HCT116 (cell line): ENCODE results near the gene SLC22A13. TPM values are rescaled to one million over a fixed set of nuclear protein-coding genes. Genes with fewer than 3 reads are reported as not detected.
"Not testable (repeated sequence)": the region's sequence is repeated elsewhere in the genome, so short reads cannot be mapped to it uniquely, and the experiment has no call there.

Source experiments
- ATAC-seq: fragments of 200-7000 bp; cut with Tn5 transposase; 2 replicates; pipeline ENCODE4 v1.9.1; 2020; ENCODE audit warnings: mild to moderate bottlenecking, moderate library complexity
- BruUV-seq: library from RNA; stranded (reverse); fragments of 400-500 nt; replicated peaks from 2 replicates; lab custom pipeline; 2021; lab: Mats Ljungman, UMichigan
- CTCF ChIA-PET: fragments of 300-600 bp; sonication (Branson Sonifier 250); formaldehyde crosslinking; loops from one replicate; lab custom pipeline; 2021; ENCODE audit warnings: antibody characterized with exemption; lab: Charles Lee
- POLR2A ChIA-PET: fragments of 300-600, 350-600 bp; sonication (Branson Sonifier 250); formaldehyde crosslinking; loops from one replicate; lab custom pipeline; 2021; ENCODE audit warnings: antibody characterized with exemption; lab: Charles Lee
- RAD21 ChIA-PET, 2 experiments: fragments of 300-600 bp; sonication (Branson Sonifier 250); formaldehyde crosslinking; loops; one replicate each; lab custom pipeline; 2023; ENCODE audit warnings: low total read pairs in 2 of 2; ENCODE audit not compliant: uncharacterized antibody in 2 of 2, unreplicated experiment in 2 of 2, low non-redundant PET in 1 of 2; lab: Charles Lee
- DNase-seq: peaks from one replicate; pipeline ENCODE4 v3.0.0-alpha.2; 2010; ENCODE audit warnings: low read depth, low spot score
- H2AFZ ChIP-seq: fragments of 200-600 bp; shearing (Covaris generic), sonication (generic); 2 replicates; pipeline ENCODE4 v1.6.1; 2017; ENCODE audit warnings: low read depth, mixed run types, mixed read lengths, antibody characterized with exemption, low read length; ENCODE audit not compliant: poor library complexity, severe bottlenecking
- H3K27ac ChIP-seq: 2 replicates; pipeline ENCODE4 v1.5.1; 2012; ENCODE audit warnings: low read depth, low read length
- H3K27me3 ChIP-seq: fragments of 200-600 bp; sonication (generic); 2 replicates; pipeline ENCODE4 v1.6.1; 2016; ENCODE audit warnings: mixed run types, low read length, mixed read lengths; ENCODE audit not compliant: insufficient read depth
- H3K36me3 ChIP-seq, 2 experiments: fragments of 200-500 bp in 1 of 2; fragments of 200-600 bp in 1 of 2; sonication (Bioruptor generic) in 1 of 2; sonication (generic) in 1 of 2; 2 replicates each; pipeline versions ENCODE4 v1.5.1 to v1.6.1; 2014 to 2016; ENCODE audit warnings: low read length in 2 of 2, inconsistent platforms in 1 of 2, mixed read lengths in 1 of 2, mixed run types in 1 of 2; ENCODE audit not compliant: insufficient read depth in 2 of 2, control insufficient read depth in 1 of 2
- H3K4me1 ChIP-seq, 2 experiments: fragments of 200-600 bp in 1 of 2; sonication (generic) in 1 of 2; 2 replicates each; pipeline versions ENCODE4 v1.5.1 to v1.6.1; 2012 to 2017; ENCODE audit warnings: low read length in 2 of 2, inconsistent platforms in 1 of 2, mild to moderate bottlenecking in 1 of 2, mixed read lengths in 1 of 2, mixed run types in 1 of 2, moderate library complexity in 1 of 2; ENCODE audit not compliant: insufficient read depth in 2 of 2, control insufficient read depth in 1 of 2
- H3K4me2 ChIP-seq: fragments of 200-600 bp; sonication (generic); 2 replicates; pipeline ENCODE4 v1.6.1; 2017; ENCODE audit warnings: mixed run types, low read length, mixed read lengths
- H3K4me3 ChIP-seq, 2 experiments: fragments of 200-600 bp in 1 of 2; sonication (generic) in 1 of 2; replicated peaks in 1 of 2; 2 replicates each; pipeline ENCODE4 v1.5.1; 2011 to 2016; ENCODE audit warnings: low read length in 2 of 2, control low read depth in 1 of 2, low read depth in 1 of 2, mild to moderate bottlenecking in 1 of 2, mixed read lengths in 1 of 2, mixed run types in 1 of 2
- H3K79me2 ChIP-seq: fragments of 200-600 bp; sonication (generic); 2 replicates; pipeline ENCODE4 v1.6.1; 2017; ENCODE audit warnings: mild to moderate bottlenecking, mixed run types, low read length, moderate library complexity, mixed read lengths; ENCODE audit not compliant: insufficient read depth
- H3K9ac ChIP-seq: fragments of 200-600 bp; sonication (generic); 2 replicates; pipeline ENCODE4 v1.6.1; 2016; ENCODE audit warnings: low read length, mixed read lengths
- H3K9me2 ChIP-seq: fragments of 200-600 bp; sonication (generic), shearing (Covaris generic); 2 replicates; pipeline ENCODE4 v1.6.1; 2017; ENCODE audit warnings: mixed run types, mild to moderate bottlenecking, moderate library complexity; ENCODE audit not compliant: insufficient read depth
- H3K9me3 ChIP-seq, 2 experiments: fragments of 200-500 bp in 1 of 2; fragments of 200-600 bp in 1 of 2; sonication (Bioruptor generic) in 1 of 2; sonication (generic) in 1 of 2; 2 replicates each; pipeline ENCODE4 v1.6.1; 2014 to 2017; ENCODE audit warnings: low read length in 2 of 2, mixed read lengths in 2 of 2, inconsistent platforms in 1 of 2, low read depth in 1 of 2, mild to moderate bottlenecking in 1 of 2, mixed run types in 1 of 2, moderate library complexity in 1 of 2; ENCODE audit not compliant: control insufficient read depth in 1 of 2, insufficient read depth in 1 of 2
- H4K20me1 ChIP-seq: fragments of 200-600 bp; sonication (generic), shearing (Covaris generic); 2 replicates; pipeline ENCODE4 v1.6.1; 2017; ENCODE audit warnings: mixed run types, mild to moderate bottlenecking, moderate library complexity; ENCODE audit not compliant: insufficient read depth
- CEBPB ChIP-seq: IDR thresholded peaks from 2 replicates; pipeline ENCODE4 v1.6.1; 2012; ENCODE audit warnings: low read depth
- EZH2 ChIP-seq: fragments of 200-600 bp; sonication (generic); IDR thresholded peaks from 2 replicates; pipeline ENCODE4 v1.6.1; 2017; ENCODE audit warnings: antibody characterized with exemption, mixed run types
- MAX ChIP-seq: IDR thresholded peaks from 2 replicates; pipeline ENCODE4 v1.6.1; 2012
- POLR2AphosphoS5 ChIP-seq: IDR thresholded peaks from 2 replicates; pipeline ENCODE4 v1.6.1; 2011; ENCODE audit warnings: mild to moderate bottlenecking, low read depth, low read length, moderate library complexity
- RAD21 ChIP-seq: IDR thresholded peaks from 2 replicates; pipeline ENCODE4 v1.6.1; 2012; ENCODE audit warnings: low read depth, mild to moderate bottlenecking
- SIN3A ChIP-seq: IDR thresholded peaks from 2 replicates; pipeline ENCODE4 v1.6.1; 2012; ENCODE audit warnings: low read depth
- SP1 ChIP-seq: IDR thresholded peaks from 2 replicates; pipeline ENCODE4 v1.6.1; 2012; ENCODE audit warnings: low read depth
- SRF ChIP-seq: IDR thresholded peaks from 2 replicates; pipeline ENCODE4 v1.6.1; 2012; ENCODE audit warnings: low read depth
- TCF7L2 ChIP-seq: IDR thresholded peaks from 2 replicates; pipeline ENCODE4 v1.7.0; 2011; ENCODE audit warnings: borderline replicate concordance, inconsistent platforms; ENCODE audit not compliant: insufficient read depth, insufficient read length; ENCODE audit errors: extremely low read depth
- ZFX ChIP-seq: fragments of 450-650 bp; IDR thresholded peaks from 2 replicates; pipeline ENCODE4 v1.6.1; 2017
- ZNF274 ChIP-seq: fragments of 200-500 bp; sonication (Bioruptor generic); IDR thresholded peaks from 2 replicates; pipeline ENCODE4 v1.6.1; 2014; ENCODE audit warnings: mild to moderate bottlenecking, low read depth, low read length, inconsistent platforms
- intact Hi-C: fragments of 100-400 bp; cut with micrococcal nuclease; formaldehyde crosslinking; loops from 2 replicates; pipeline ENCODE4 v1.10.0; 2022
- total RNA-seq: library from RNA; stranded (reverse); gene quantifications from one replicate; pipeline ENCODE4 v1.2.1, GENCODE V29; 2021; ENCODE audit not compliant: unreplicated experiment
- TF ChIP-seq, protein P1 (sequence below): IDR thresholded peaks from 2 replicates; pipeline ENCODE4 v1.6.1; 2012; ENCODE audit warnings: low read depth

The SLC22A13 gene
- total RNA-seq, 1 experiment from 2014 or later: 0.47 TPM

DNA sequence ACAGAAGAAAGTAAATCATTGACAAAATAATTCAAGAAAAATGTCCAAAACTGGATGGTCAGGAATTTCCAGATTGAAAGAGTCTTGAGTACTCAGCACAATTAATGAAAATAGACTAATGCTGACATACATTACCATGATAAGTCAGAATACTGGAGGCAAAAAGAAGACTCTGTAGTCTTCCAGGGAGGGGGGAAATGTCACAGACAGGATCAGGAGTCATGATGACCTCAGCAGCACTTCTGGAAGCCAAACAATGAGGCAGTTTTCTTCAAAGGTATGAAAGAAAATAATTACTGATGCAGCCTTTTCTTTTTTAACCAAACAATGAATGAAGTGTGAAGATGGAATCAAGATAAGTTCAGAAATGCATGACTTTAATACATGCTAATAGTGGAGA, 30.1 kb upstream of the SLC22A13 start:
- H2AFZ ChIP-seq: no peak overlapping the region
- H3K4me2 ChIP-seq: no peak overlapping the region
- H3K9ac ChIP-seq: no peak overlapping the region
- H3K36me3 ChIP-seq: peaks cover 0 to 3% of the 10 kb centered on the region in 2 experiments; a peak in 1 of 4 replicates
- TF ChIP-seq SRF: no peak
- no peak for TF ChIP-seq POLR2AphosphoS5
- TF ChIP-seq, protein P1, sequence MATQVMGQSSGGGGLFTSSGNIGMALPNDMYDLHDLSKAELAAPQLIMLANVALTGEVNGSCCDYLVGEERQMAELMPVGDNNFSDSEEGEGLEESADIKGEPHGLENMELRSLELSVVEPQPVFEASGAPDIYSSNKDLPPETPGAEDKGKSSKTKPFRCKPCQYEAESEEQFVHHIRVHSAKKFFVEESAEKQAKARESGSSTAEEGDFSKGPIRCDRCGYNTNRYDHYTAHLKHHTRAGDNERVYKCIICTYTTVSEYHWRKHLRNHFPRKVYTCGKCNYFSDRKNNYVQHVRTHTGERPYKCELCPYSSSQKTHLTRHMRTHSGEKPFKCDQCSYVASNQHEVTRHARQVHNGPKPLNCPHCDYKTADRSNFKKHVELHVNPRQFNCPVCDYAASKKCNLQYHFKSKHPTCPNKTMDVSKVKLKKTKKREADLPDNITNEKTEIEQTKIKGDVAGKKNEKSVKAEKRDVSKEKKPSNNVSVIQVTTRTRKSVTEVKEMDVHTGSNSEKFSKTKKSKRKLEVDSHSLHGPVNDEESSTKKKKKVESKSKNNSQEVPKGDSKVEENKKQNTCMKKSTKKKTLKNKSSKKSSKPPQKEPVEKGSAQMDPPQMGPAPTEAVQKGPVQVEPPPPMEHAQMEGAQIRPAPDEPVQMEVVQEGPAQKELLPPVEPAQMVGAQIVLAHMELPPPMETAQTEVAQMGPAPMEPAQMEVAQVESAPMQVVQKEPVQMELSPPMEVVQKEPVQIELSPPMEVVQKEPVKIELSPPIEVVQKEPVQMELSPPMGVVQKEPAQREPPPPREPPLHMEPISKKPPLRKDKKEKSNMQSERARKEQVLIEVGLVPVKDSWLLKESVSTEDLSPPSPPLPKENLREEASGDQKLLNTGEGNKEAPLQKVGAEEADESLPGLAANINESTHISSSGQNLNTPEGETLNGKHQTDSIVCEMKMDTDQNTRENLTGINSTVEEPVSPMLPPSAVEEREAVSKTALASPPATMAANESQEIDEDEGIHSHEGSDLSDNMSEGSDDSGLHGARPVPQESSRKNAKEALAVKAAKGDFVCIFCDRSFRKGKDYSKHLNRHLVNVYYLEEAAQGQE: no peak
- TF ChIP-seq MAX: no peak
- TF ChIP-seq SIN3A: no peak
- no TSS peak for BruUV-seq
- ChIA-PET POLR2A (no interaction called here), CTCF (no interaction called here), RAD21 (no interaction called here)
- no peak for ATAC-seq
- no peaks in the 10 kb centered on the region for H3K27me3 ChIP-seq
- H3K79me2 ChIP-seq: peaks cover 4% of the 10 kb centered on the region
- no peak overlapping the region for H3K27ac ChIP-seq
- H3K9me2 ChIP-seq: no peaks in the 10 kb centered on the region
- no peaks in the 10 kb centered on the region for H3K9me3 ChIP-seq
- no peak overlapping the region for H3K4me3 ChIP-seq
- no peaks in the 10 kb centered on the region for H4K20me1 ChIP-seq
- no peak for DNase-seq
- no peaks in the 10 kb centered on the region for H3K4me1 ChIP-seq
- intact Hi-C loops: no loop called here

DNA sequence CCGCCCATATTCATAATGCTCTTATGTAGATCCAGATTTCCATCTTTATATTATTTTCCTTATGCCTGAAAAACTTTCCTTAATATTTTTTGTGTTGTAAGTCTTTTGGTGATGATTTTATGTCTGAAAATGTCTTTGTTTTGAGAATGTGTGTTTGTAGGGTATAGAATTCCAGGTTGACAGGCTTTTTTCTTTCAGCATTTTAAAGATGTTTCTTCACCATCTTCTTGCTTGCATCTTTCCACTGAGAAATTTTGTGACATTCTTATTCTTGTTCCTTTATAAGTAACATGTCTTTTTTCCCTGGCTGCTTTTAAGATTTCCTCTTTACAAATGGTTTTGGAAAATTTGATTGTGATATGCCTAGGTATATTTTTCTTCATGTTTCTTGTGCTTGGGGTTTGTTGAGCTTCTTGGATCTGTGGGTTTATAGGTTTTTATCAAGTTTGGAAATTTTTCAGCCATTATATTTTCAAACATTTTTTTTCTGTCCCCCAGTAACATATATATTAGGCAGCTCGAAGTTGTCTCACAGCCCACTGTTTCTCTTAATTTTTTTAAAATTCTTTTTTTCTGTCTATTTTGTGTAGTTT, 27.1 kb upstream of the SLC22A13 start:
- H3K27ac ChIP-seq: no peak overlapping the region
- no peak overlapping the region for H2AFZ ChIP-seq
- DNase-seq (no peak), ATAC-seq (no peak)
- intact Hi-C loops: no loop called here
- H3K9me2 ChIP-seq: no peaks in the 10 kb centered on the region
- H3K9ac ChIP-seq: no peak overlapping the region
- ChIA-PET POLR2A (no interaction called here), CTCF (no interaction called here), RAD21 (no interaction called here)
- TF ChIP-seq ZFX (no peak), SP1 (no peak), SIN3A (no peak), CEBPB (no peak), TCF7L2 (no peak), EZH2 (no peak), ZNF274 (no peak), RAD21 (no peak)
- H3K27me3 ChIP-seq: no peaks in the 10 kb centered on the region
- H3K79me2 ChIP-seq: peaks cover 4% of the 10 kb centered on the region
- no peaks in the 10 kb centered on the region for H3K4me1 ChIP-seq
- H3K4me2 ChIP-seq: no peak overlapping the region
- H3K9me3 ChIP-seq: no peaks in the 10 kb centered on the region
- no peaks in the 10 kb centered on the region for H4K20me1 ChIP-seq
- BruUV-seq: no TSS peak
- H3K4me3 ChIP-seq: no peak overlapping the region
- H3K36me3 ChIP-seq: peaks cover 3 to 6% of the 10 kb centered on the region in 2 experiments; a peak in 1 of 4 replicates

DNA sequence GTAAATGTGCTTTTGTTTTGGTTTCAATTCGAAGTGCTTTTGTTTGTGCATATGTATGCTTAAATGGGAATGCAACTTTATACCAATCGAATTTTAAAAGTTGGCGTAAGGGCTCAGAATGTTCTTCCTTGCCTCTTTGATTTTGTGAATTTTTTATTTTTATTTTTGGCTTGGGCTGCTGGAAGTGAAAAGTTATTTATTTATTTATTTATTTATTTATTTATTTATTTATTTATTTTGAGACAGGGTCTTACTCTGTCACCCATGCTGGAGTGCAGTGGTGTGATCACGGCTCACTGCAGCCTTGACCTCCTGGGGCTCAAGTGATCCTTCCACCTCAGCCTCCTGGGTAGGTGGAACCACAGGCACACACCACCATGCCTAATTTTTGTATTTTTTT, 22.8 kb upstream of the SLC22A13 start:
- H3K36me3 ChIP-seq: peaks cover 2 to 11% of the 10 kb centered on the region in 2 experiments; a peak in 1 of 4 replicates
- POLR2A ChIA-PET: not testable (repeated sequence)

More for the DNA sequence above, 22.8 kb upstream of the SLC22A13 start:
- ATAC-seq, H3K9me3 ChIP-seq, DNase-seq, H3K9me2 ChIP-seq, RAD21 ChIA-PET, H3K4me1 ChIP-seq, H3K9ac ChIP-seq, H3K27me3 ChIP-seq, H4K20me1 ChIP-seq, H3K79me2 ChIP-seq, H3K4me2 ChIP-seq, BruUV-seq, H2AFZ ChIP-seq, H3K27ac ChIP-seq, CTCF ChIA-PET, H3K4me3 ChIP-seq, intact Hi-C loops: not testable (repeated sequence)
